Activated T-helper 9 cell treated with anti-CD3 and anti-CD28 coated beads, Interleukin-2, amount 50 U/mL, for 16 hours (primary cell): ENCODE measurements around the gene ABCB4.

ENCODE experiments used
- DNase-seq: peaks from one replicate; pipeline ENCODE4 v3.0.0-alpha.2; 2020; ENCODE audit warnings: low read depth

The ABCB4 gene

GRCh38 chr7:87475359-87476178 lies at the start of gene ABCB4:
TSS of gene ABCB4 (minus strand) at chr7:87475680. CDS start at chr7:87475465, 215 bp downstream.
- DNase-seq = no peak

GRCh38 chr7:87518735-87519134 lies 43.3 kb upstream of the ABCB4 start:
- no peak for DNase-seq

DNA sequence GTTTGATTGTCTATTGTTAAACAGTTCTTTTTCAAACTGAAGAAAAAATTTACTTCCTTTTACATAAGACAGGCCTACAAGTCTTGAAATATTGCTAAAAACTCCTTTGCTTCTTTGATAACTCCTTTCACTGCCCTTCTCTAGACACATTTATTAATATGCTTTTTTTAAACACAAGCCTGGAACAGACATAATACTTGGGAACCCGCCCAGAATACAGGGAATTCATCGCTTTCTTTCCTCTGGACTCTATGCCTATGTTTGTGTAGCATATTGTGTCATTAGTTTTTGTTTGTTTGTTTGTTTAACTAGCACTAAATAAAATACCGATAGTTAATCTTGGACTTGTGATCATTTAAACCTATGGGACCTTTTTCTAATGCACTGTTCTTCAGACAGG lies 42.4 kb upstream of the ABCB4 start:
- DNase-seq = no peak

- no peak for DNase-seq
Measured at GRCh38 chr7:87517136-87517815, 41.8 kb upstream of the ABCB4 start.

GRCh38 chr7:87513735-87514335 lies 38.4 kb upstream of the ABCB4 start:
- DNase-seq = no peak

- no peak for DNase-seq
Measured at GRCh38 chr7:87512906-87513305, 37.4 kb upstream of the ABCB4 start.

GRCh38 chr7:87511510-87511909 lies 36.0 kb upstream of the ABCB4 start:
- DNase-seq = no peak

- DNase-seq = no peak
Measured at GRCh38 chr7:87510411-87510875, 35.0 kb upstream of the ABCB4 start.

DNA sequence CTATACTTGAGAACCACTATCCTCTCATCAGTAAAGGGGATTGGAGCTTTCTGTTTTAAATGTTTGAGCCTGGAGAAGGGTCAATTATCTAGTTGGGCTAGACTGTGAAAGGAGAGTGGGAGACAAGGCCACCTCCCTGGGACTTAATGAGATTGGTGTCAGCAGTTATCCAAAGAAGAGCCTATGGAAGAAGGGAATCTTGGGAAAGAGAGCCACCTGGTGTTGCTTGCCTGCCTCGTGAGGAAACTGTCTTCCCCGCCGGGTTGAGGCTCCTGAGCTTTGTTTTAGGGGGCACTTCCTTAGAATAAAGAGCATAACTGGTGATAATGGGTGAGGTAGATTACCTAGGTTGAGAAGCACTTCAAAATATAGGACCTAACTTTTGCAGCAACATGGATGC lies 32.0 kb upstream of the ABCB4 start:
- DNase-seq = no peak

GRCh38 chr7:87506246-87507180 lies 31.0 kb upstream of the ABCB4 start:
- DNase-seq = no peak

DNA sequence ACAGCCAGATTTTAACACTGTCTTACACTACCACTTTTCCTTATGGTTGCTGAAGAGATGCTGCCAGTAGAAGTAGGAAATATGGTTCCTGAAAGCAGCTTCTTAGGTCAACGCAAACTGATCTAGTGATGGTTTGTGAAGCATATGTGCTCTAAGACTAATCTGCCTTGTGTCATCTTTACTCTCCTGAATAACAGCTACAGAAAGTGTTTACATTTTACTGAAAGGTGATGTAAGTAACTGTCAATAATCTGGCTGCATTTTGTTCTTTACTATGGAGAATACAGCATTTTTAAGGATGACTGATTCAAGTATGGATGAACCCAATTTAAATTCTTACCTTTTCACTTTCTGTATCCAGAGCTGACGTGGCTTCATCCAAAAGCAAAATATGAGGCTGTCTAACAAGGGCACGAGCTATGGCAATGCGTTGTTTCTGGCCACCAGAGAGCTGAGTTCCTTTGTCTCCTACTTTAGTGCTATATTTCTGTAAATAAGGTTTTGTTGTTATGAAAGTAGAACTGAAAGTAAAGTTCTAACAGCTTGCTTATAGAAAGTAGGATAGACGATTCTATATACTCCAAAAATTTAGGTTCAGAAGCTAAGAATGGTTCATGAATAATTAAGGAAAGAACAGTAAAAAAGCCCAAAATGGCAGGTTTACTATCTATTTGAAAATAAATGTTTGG lies 30.2 kb upstream of the ABCB4 start:
- DNase-seq = no peak

DNA sequence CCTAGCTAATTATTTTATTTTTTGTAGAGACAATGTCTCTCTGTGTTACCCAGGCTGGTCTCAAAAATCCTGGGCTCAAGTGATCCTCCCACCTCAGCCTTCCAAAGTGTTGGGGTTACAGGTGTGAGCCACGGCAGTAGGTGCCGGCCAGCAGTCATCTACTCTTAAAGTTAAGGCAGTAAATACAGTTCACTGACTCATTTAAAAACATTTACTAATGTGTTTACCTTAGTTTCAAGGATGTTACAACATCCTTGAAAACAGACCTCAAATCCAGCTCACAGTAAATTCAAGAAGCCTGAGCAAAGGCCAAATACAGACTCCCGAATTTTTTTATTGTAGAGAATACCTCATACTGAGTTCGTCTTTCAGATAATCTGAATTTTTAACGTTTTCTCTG lies 29.6 kb upstream of the ABCB4 start:
- DNase-seq = no peak

DNA sequence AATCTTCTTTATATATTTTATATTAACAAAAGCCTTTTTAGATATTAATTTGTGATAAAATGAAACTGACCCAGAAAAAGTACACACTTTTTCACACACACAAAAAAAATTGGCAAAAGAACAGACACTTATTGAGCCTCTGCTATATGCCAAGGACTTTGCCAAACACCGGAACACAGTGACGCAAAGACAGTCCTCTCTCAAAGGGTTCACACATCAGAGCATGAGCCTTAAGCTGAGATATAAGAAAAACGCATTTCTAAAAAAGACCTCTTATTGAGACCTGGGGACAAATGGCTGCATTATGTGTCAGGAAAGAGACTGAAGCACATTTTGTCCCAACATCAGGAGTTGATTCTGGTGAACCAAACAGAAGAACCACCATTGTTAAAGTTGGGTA lies 24.0 kb upstream of the ABCB4 start:
- DNase-seq = no peak

DNA sequence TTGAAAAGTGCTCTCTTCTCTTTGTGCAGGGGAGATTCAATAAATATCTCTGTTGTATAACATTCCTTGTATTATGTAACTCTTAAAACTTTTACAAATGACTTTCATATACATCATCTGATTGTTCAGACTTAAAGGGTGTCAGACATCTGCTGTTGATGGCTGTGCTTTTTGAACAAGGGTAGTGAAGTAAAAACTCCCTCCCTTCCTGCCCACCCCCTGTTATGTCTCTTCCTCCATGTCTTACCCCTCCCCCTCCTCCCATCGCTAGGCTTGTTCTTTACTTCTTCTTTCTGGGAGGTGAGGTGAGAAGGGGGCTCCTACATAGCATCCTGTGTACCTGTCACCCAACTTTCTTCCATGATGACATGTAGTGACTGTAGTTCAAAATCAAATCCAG lies 23.4 kb upstream of the ABCB4 start:
- no peak for DNase-seq

DNA sequence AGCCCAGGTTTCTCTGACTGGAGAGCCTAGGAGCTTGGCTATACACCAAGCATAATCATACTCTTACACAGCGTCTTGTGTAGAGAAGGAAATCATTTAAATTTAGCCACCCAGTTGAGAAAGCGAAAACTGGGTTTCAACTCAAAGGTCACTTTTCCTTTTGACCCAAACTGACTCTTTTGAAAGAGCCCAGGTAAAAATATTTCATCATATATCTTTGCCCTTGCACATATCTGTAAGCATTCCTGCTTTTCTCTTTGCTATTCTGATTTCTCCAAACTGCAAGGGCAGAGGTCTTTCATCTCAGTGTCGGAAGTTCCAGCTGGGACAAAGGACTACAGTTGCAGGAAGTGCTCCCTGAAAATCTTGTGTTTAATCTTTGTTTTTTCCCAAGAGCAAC lies 22.0 kb upstream of the ABCB4 start:
- no peak for DNase-seq

- DNase-seq = no peak
Measured at GRCh38 chr7:87495366-87495765, 19.9 kb upstream of the ABCB4 start.

DNA sequence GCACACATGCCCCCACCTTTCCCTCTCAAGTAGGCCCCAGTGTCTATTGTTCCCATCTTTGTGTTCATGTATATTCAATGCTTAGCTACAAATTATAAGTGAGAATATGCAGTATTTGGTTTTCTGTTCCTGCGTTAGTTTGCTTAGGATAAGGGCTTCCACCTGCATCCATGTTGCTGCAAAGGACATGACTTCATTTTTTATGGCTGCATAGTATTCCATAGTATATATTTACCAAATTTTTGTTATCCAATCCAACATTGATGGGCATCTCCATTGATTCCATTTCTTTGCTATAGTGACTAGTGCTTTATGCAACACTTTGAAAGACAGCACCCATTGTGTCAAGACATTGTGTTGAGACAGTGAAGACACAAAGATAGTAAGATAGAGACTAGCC lies 19.0 kb upstream of the ABCB4 start:
- DNase-seq = no peak

DNA sequence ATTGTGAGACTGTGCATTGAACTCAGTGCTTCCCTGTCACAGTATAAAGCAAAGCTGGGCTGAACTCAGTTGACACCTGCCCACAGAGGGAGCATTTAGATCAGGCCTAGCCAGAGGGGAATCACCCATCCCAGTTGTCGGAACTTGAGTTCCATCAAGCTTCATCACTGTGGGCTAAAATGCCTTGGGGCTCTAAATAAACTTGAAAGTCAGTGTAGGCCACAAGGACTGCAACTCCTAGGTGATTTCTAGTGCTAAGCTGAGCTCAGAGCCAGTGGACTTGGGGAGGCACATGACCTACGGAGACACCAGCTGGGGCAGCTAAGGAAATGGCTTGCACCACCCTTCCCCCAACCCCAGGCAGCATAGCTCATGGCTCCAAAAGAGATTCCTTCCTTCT lies 7.7 kb upstream of the ABCB4 start:
- no peak for DNase-seq

GRCh38 chr7:87482115-87482514 lies 6.6 kb upstream of the ABCB4 start:
- no peak for DNase-seq

GRCh38 chr7:87480386-87480785 lies 4.9 kb upstream of the ABCB4 start:
- no peak for DNase-seq

- DNase-seq = no peak
Measured at GRCh38 chr7:87479951-87480350, 4.5 kb upstream of the ABCB4 start.
